Esophagus squamous epithelium (tissue), 5 donors: Measurements from ENCODE around the gene TLN1. TPM values are rescaled to one million over a fixed set of nuclear protein-coding genes. Genes with fewer than 3 reads are reported as not detected.

Experiments used
- DNase-seq: peaks from one replicate; lab custom pipeline; 2025; lab: John Stamatoyannopoulos, UW
- H3K27ac ChIP-seq, 4 donors: fragments of 200-600 bp; sonication (generic); one replicate each; pipeline ENCODE4 v1.5.1; 2016 to 2019; ENCODE audit warnings: mild to moderate bottlenecking in 1 of 4
- H3K27me3 ChIP-seq, 4 donors: fragments of 200-600 bp; sonication (generic); 1 replicate in 3 of 4; 2 replicates in 1 of 4; pipeline versions ENCODE4 v1.5.1 to v1.6.0; 2017 to 2021; ENCODE audit warnings: antibody characterized with exemption in 1 of 4
- H3K36me3 ChIP-seq, 3 donors: fragments of 200-600 bp; sonication (generic); one replicate each; pipeline ENCODE4 v1.5.1; 2016 to 2019
- H3K4me1 ChIP-seq, 3 donors: fragments of 200-600 bp; sonication (generic); one replicate each; pipeline ENCODE4 v1.5.1; 2017 to 2019
- H3K4me3 ChIP-seq, 4 donors: fragments of 200-600 bp; sonication (generic); 1 replicate in 3 of 4; 2 replicates in 1 of 4; pipeline ENCODE4 v1.5.1; 2016 to 2019; ENCODE audit warnings: mild to moderate bottlenecking in 2 of 4, moderate library complexity in 1 of 4
- H3K9me3 ChIP-seq, 3 donors: fragments of 200-600 bp; sonication (generic); one replicate each; pipeline ENCODE4 v1.5.1; 2016 to 2019
- POLR2A ChIP-seq, 4 donors: fragments of 450-650 bp; IDR thresholded peaks; one replicate each; pipeline ENCODE4 v1.6.1; 2017; ENCODE audit warnings: antibody characterized with exemption in 4 of 4, mild to moderate bottlenecking in 4 of 4, moderate library complexity in 3 of 4
- WGBS, 2 donors: methylation state at CpG; one replicate each; pipeline ENCODE4 v1.1.5; 2018; 5-methylcytosine and 5-hydroxymethylcytosine counted together
- intact Hi-C: fragments of 100-400 bp; cut with DNase I; formaldehyde crosslinking; loops from one replicate; pipeline ENCODE4 v1.15.0; 2022
- total RNA-seq, 4 donors: library from RNA; depleted of rRNA; stranded (reverse); fragments of >200 nt; gene quantifications; one replicate each; pipeline ENCODE4 v1.1.0, GENCODE V29; 2016
- TF ChIP-seq, protein P1 (sequence below), 6 experiments: fragments of 450-650 bp in 4 of 6; fragments of 200-600 bp in 2 of 6; sonication (generic) in 2 of 6; IDR thresholded peaks; one replicate each; pipeline ENCODE4 v1.5.1; 2016 to 2019; ENCODE audit warnings: antibody characterized with exemption in 6 of 6, mild to moderate bottlenecking in 4 of 6, moderate library complexity in 4 of 6
- donor health status: DM: yes; HTN: yes; CAD: no.

The TLN1 gene
- total RNA-seq, 4 donors from 2014 or later, result 94.7 to 233 (median 112) TPM

GRCh38 chr9:35682520-35683315 is 49.3 kb downstream of the TLN1 start:
- no peak for TF ChIP-seq POLR2A (IDR thresholded peaks at IDR 0.05)
- TF ChIP-seq, protein P1, sequence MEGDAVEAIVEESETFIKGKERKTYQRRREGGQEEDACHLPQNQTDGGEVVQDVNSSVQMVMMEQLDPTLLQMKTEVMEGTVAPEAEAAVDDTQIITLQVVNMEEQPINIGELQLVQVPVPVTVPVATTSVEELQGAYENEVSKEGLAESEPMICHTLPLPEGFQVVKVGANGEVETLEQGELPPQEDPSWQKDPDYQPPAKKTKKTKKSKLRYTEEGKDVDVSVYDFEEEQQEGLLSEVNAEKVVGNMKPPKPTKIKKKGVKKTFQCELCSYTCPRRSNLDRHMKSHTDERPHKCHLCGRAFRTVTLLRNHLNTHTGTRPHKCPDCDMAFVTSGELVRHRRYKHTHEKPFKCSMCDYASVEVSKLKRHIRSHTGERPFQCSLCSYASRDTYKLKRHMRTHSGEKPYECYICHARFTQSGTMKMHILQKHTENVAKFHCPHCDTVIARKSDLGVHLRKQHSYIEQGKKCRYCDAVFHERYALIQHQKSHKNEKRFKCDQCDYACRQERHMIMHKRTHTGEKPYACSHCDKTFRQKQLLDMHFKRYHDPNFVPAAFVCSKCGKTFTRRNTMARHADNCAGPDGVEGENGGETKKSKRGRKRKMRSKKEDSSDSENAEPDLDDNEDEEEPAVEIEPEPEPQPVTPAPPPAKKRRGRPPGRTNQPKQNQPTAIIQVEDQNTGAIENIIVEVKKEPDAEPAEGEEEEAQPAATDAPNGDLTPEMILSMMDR (IDR thresholded peaks at IDR 0.05), result no peak
- 76 to 86% methylated on average over 7 to 10 of the region's 10 CpGs for WGBS, 2 donors
- Histone ChIP-seq H3K4me3 (no peak overlapping the region), H3K4me1 (peaks cover 0 to 23% (median 0%) of the 10 kb centered on the region in 3 donors), H3K27me3 (no peaks in the 10 kb centered on the region), H3K9me3 (no peaks in the 10 kb centered on the region), H3K27ac (peak overlapping the region in 3 of 4 donors; percentile 72 to 90 (median 87)), H3K36me3 (peaks cover 0 to 34% (median 0%) of the 10 kb centered on the region in 3 donors)
- DNase-seq, result no peak
- intact Hi-C loops, result loop anchor here (10.0 kb wide), 1 partner anchor 78 kb away; the partner anchor contains the start of gene TESK1

- Histone ChIP-seq H3K9me3 (no peaks in the 10 kb centered on the region), H3K4me3 (no peak overlapping the region), H3K27me3 (no peaks in the 10 kb centered on the region), H3K4me1 (peaks cover 0 to 18% (median 0%) of the 10 kb centered on the region in 3 donors), H3K27ac (peak overlapping the region; percentile 14 to 90 (median 51)), H3K36me3 (peaks cover 0 to 34% (median 0%) of the 10 kb centered on the region in 3 donors)
- no peak for TF ChIP-seq POLR2A (IDR thresholded peaks at IDR 0.05)
- TF ChIP-seq, protein P1 (IDR thresholded peaks at IDR 0.05), result no peak
- 67 to 68% methylated on average over 5 to 6 of the region's 6 CpGs for WGBS, 2 donors
- DNase-seq, result no peak
- intact Hi-C loops, result loop anchor here (10.0 kb wide), 1 partner anchor 77 kb away; the partner anchor contains the start of gene TESK1
Observed at GRCh38 chr9:35682051-35682450, 49.9 kb downstream of the TLN1 start.

GRCh38 chr9:35681341-35682002 is 50.5 kb downstream of the TLN1 start:
- WGBS, 2 donors, result 32 to 40% methylated on average over 2 to 3 of the region's 3 CpGs
- Histone ChIP-seq H3K9me3 (no peaks in the 10 kb centered on the region), H3K4me1 (peaks cover 0 to 19% (median 0%) of the 10 kb centered on the region in 3 donors), H3K27ac (peak overlapping the region; percentile 14 to 90 (median 51)), H3K4me3 (no peak overlapping the region), H3K27me3 (peaks cover 0 to 4% (median 0%) of the 10 kb centered on the region in 4 donors), H3K36me3 (peaks cover 0 to 34% (median 0%) of the 10 kb centered on the region in 3 donors)
- intact Hi-C loops, result loop anchor here (10.0 kb wide), 1 partner anchor 77 kb away; the partner anchor contains the start of gene TESK1
- TF ChIP-seq POLR2A (IDR thresholded peaks at IDR 0.05), result no peak
- TF ChIP-seq, protein P1 (IDR thresholded peaks at IDR 0.05), result no peak
- DNase-seq, result no peak

GRCh38 chr9:35680331-35681105 is 51.5 kb downstream of the TLN1 start:
- H3K4me3 ChIP-seq, result no peak overlapping the region
- WGBS, 2 donors, result 45 to 53% methylated on average over 13 to 14 of the region's 15 CpGs
- peaks cover 8 to 28% (median 9%) of the 10 kb centered on the region in 3 donors for H3K4me1 ChIP-seq
- intact Hi-C loops, result loop anchor here (10.0 kb wide), 1 partner anchor 76 kb away; the partner anchor contains the start of gene TESK1
- peaks cover 0 to 32% (median 0%) of the 10 kb centered on the region in 3 donors for H3K36me3 ChIP-seq
- peak overlapping the region in 2 of 4 donors; percentile 36 to 50 for H3K27ac ChIP-seq
- peaks cover 0 to 13% (median under 1%) of the 10 kb centered on the region in 4 donors for H3K27me3 ChIP-seq
- TF ChIP-seq, protein P1 (IDR thresholded peaks at IDR 0.05), result no peak
- TF ChIP-seq POLR2A (IDR thresholded peaks at IDR 0.05), result no peak
- no peaks in the 10 kb centered on the region for H3K9me3 ChIP-seq
- no peak for DNase-seq
